HG02970 (cell line): Measurements from ENCODE around the gene KANK3.

ENCODE experiments used
- ATAC-seq: cut with Tn5 transposase; IDR thresholded peaks from one replicate; pipeline ENCODE4 v1.9.1; 2021; ENCODE audit warnings: mild to moderate bottlenecking, moderate library complexity, moderate number of reproducible peaks; ENCODE audit not compliant: unreplicated experiment, low FRiP score

The KANK3 gene

DNA sequence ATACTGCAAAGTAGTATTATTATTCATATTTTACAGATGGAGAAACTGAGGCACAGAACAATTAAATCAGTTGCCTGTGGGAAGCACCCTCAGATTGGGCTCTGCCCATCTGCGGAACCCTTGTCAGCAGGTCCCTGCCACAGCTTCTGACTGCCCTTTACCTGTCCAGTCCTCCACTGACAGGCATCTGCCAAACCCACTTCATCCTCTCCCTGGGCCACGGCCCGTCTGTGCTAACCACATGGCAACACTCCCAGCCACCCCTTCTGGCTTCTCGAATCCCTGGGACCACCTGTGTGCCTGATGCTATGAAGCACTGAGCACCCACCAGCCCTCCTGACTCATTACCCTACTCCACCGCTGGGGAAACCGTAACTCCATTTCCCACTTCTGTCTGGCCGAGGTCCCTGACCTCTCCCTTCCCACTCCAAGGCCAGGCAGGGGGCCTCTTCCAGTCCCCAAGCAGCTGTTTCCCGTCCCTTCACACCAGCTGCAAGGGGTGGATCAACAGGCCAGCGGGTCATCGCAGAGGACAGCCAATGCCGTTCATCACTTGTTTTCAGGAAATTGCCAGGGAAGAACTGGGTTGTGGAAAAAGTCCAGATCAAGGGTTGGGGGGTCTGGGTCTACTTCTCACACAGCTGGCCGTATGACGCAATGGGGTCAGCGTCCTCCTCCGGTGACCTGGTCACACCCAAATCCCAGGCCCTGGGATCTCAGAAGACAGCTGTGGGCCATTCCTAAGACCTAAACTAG is 2.5 kb downstream of the KANK3 start:
- ATAC-seq: no peak

DNA sequence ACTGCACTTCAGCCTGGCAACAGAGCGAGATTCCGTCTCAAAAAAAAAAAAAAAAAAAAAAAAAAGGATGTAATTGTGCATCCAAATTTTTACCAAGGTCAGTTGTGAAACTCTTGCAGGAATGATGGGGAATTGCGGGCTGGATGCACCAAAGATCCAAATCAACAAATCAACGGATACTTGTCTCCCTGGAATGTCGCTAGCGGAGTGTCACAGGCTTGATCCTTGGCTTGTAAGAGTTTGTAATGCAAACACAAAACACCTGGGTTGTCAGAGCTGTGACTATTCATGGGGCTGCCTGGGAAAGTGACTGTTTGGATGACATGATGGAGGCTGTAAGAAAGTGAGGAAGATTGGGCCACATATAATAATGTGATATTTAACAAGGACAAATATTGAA is 4.2 kb downstream of the KANK3 start:
- ATAC-seq: no peak

DNA sequence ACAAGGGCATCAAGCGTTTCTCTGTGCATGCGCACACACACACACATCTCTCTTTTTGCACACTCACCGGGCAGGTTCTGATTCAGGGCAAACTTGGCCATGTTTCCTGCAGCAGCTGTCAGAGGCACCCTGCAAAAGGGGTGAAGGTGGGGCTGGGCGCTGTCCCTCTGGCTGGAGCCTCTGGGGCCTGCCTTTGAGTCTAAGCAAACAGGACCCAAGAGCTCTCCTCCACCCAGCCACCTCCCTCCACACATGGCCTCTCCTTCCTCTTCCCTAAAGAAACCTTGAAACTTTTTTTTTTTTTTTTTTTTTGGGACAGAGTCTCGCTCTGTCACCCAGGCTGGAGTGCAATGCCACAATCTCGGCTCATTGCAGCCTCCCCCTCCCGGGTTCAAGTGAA is 5.3 kb downstream of the KANK3 start:
- no peak for ATAC-seq

DNA sequence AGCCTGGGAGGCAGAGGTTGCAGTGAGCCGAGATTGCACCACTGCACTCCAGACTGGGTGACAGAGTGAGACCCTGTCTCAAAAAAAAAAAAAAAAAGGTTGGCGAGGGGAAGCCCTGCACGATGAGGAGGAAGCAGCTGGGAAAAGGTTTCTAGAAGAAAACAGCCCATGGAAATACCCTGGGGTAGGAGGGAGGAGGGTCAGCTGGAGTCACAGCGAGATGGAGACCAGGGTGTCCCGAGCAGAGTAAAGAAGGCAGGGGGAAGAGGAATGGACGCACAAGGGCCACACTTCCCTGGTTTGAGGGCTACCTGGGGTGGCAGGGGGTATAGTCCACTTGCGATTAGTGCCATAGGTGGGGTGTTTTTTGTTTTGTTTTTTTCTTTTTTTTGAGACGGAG is 6.4 kb downstream of the KANK3 start:
- ATAC-seq: no peak

DNA sequence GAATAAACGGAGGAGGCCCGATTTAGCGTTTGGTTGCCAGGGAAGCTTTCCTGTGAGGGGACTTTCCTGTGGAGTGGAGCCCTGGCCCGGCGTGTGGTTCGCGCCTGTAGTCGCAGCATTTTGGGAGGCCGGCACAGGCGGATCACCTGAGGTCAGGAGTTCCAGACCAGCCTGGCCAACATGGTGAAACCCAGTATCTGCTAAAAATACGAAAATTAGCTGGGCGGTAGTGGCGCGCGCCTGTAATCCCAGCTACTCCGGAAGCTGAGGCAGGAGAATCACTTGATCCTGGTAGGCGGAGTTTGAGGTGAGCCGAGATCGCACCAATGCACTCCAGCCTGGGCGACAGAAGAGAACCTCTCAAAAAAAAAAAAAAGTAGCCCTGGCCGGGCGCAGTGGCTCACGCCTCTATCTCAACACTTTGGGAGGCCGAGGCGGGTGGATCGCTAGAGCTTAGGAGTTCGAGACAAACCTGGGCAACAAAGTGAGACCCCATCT is 6.9 kb downstream of the KANK3 start:
- no peak for ATAC-seq

DNA sequence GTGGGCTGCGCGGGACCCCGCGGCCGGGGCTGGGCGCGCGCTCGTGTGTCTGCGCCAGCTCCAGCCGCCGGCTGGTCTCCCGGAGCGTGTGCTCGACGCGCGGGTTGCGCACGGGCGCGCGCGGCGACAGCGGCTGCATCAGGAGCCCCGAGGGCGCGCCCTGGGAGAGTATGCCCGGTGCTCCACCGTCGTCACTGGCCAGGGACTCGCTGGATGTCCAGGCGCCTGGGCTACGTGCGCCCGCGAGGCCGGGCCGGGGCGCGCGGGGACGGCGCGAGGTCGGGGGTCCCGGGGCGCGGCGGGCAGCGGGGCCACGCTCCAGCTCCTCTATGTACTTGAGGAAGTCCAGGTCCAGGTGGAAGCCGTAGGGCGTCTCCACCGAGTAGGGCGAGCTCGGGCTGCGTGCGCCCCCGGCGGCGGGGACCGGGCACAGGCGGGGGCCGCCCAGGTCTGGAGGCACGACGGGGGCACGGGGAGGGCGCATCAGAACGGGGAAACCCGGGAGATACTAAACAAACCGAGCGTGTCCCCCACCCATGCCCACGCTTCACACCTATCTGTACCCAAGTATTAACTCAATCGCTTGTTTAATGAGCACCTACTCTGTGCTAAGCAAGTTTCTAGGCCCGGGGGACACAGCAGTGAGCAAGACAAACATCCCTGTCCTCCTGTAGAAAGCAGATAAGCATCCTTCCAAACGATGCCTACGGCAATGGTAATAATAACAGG is 7.6 kb downstream of the KANK3 start:
- no peak for ATAC-seq

DNA sequence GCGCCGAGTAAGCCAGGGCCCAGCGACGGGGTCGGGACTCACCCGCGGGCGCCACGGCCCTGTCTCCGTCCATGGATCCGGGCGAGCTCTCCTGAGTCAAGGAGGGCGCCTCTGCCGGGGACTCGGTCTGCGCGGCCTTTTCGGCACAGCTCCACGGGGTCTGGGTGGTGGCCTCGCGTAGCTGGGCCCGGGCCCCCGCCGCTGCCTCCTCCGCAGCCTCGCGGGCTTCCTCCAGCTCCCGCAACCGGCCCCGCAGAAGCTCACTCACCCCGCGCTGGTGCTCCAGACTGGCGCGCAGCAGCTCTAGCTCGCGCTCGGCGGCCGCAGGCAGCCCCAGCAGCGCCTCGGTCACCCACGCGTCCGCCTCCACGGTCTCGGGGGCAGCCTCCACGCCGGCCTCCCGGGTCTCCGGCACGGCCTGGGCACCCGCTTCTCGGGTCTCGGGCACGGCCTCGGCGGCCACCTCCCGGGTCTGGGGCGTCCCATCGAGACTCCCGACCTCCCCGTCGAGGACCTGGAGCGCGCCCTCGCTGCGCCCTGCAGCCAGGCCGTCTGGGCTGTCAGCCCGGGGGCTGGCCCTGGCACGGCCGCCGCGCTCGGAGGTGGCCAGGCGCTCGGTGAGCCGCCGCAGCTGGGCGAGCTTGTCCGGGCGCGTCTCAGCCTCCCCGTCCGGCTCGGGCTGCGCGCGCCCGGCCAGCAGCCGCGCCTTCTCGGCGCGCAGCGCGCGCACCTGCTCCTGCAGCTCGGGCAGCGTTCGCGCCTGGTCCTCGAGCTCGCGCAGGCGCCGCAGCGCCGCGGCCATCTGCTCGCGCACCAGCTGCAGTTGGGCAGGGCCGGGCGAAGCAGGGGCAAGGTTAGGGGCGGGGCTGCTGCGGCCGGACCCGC is 8.4 kb downstream of the KANK3 start:
- ATAC-seq: no peak

DNA sequence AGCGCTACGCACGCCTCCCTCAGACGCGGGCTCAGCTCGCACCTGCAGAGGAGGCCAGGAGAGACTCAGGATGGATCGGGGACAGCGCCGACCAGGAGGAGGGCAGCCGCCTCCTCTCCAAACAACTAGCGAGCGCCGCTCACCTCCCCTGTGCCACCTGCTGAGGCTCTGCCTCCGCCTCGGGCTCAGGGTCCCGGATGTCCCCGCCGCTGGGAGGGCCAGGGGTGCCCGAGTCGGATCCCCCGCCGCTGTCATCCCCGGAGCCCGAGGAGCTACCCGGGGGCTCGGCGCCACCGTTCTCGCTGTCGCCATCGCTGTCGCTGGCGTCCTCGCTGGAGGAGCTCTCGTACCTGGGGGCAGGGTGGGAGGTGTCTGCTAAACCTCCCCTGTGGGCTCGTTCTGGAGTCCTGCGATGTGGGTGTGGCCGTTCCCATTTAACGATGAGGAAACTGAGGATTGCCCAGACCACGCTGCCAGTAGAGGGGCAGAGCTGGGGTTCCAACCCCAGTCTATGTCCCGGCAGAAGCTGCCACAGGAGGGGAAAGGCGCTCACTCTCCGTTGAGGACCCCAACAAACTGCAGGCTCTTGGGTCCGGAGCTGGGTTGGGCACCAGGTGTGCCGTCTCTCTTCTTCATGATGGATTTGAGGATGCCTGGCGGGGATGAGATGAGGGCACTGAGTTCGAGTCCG is 9.2 kb downstream of the KANK3 start:
- no peak for ATAC-seq

DNA sequence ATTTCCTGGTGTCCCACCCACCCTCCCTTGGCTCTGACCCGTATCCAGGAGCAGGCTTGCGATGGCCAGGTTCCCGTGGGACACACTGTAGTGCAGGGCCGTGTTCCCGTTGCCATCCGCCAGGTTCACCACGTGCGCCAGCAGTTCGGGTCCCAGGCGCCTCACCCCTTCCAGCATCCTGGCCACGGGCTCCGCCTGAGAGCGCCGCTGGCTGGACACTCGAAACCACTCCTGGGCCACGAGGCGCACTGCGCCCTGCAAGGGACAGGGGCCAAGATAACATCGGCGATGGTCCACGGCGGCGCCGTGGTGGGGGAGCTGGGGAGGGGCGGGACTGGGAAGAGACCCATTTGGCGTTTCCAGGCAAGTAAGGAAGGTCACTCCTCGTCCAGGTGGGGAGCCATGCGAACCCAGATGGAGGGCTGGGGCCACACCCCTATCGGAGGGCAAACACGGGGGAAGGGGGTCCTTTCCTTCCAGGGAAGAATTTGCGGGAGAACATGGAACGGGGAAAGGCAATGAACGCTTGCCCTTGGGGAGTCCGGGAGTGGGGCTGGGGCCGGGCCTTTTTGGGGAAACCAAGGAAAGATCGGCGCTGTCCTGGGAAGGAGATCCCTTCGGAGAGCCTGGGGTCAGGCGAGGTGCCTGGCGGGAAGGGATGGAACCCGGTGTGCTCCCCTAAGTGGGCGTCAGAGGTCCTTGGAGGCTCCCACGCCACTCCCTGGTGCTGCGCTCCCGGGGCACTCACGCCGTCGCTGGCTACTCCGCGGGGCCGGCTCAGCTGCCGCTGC is 9.9 kb downstream of the KANK3 start:
- no peak for ATAC-seq

DNA sequence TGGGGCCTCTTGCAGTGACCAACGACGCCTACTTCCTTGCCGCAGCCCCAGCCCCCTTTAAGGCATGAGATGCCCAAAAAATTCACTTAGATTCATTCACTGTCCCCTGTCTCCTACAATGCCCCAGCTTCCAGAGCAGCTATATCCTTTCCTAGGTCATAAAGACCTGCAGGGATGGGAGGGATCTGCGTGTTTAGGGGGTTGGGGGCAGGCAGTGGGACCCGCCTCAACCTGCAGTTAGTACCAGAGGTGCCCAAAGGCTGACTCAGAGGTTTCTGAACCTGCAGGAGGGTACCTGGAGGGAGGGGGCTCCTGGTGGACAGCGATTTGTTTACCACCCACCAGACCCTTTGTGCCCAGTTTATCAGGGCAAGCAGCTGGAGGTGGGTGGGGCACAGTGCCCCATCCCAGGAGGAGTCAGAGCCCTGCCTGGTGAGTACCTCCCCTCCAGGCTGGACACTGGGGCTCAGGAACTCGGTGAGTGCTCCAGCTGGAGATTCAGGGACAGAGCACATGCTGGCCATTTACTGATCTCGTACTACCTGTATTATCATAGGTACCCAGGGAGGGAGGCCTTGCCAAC is 11.7 kb downstream of the KANK3 start:
- ATAC-seq: no peak

DNA sequence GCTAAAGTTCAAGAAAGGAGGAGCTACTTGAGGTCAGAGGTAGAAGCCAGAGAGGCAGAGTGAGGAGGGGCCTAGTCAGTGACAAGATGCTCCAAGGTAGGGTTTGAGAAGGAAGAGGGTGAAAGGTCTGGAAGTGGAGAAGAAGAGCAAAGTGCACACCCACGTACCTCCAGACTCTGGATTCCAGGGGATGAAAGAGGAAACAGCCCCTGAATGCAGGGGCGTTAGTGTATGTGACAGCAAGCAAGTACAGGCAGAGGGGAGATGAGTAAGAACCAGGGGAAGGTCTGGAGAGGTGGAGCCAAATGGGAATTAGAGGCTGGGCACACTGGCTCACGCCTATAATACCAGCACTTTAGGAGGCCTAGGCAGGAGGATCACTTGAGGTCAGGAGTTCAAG is 13.1 kb downstream of the KANK3 start:
- no peak for ATAC-seq

DNA sequence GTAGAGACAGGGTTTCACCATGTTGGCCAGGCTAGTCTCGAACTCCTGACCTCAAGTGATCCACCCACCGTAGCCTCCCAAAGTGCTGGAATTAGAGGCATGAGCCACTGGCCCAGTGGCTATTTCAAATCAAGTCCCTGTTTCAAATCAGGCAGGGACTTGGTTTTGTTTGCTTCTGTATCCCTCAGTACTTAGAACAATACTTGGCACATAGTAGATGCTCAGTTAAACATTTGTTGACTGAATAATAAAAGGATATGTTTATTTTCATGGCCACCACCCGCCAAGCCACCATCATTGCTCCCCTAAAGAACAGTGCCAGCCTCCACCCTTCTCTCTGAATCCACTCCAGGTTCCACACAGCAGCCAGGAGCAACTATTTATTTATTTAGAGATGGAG is 17.6 kb downstream of the KANK3 start:
- ATAC-seq: no peak

DNA sequence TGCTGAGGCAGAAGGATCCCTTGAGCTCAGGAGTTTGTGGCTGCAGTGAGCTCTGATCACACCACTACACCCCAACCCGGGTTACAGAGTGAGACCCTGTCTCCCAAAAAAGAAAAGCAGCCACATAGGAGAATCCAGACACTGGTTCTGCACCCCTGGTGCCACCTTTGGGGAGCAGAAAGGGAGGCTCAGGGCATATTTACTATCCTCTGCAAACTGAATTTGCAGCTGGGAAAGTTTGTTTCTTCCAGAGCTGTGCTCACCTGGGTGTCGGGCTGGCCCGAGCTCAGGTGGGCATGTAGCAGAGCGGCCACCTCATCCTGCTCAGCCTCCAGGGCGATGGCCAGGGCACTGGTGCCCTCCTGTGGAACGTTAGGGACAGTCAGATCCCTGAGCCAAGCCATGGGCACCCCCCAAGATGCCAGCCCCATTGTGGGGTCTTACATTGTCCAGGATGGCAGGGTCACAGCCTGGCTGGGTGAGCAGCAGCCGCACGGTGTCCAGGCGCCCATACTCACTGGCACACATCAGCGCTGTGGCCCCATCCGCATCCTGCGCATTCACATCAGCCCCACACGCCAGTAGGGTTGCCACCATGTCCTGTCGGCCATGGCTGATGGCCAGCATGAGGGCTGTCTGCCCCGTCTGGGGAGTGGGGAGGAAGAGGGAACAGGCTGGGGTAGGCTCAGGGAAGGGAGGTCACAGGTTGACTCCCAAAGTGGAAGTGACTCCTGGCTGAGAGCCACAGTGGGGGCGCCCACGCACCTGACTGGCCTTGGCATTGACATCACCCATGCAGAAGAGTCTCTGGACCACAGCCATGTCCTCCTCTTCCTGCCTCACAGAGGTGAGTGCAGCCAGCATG is 18.6 kb downstream of the KANK3 start:
- ATAC-seq: no peak

DNA sequence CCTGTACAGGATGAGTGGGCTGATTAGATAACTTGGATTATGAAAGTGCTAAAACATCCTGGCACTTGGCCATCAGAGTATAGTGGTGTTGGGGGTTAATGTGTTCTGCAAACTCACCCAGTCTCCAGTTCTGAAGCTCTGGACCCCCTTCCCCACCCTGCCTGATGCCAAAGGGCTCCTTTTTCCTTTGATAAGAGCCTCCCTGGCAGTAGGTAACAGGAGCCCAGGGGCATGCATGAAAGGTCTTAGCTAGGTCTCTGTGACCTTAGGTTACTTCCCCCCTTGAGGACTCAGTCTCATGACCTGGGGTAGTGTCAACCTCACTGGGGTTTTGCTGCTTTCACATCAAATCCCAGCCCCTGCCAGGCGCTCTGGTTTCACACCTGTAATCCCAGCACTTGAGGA is 19.3 kb downstream of the KANK3 start:
- no peak for ATAC-seq

DNA sequence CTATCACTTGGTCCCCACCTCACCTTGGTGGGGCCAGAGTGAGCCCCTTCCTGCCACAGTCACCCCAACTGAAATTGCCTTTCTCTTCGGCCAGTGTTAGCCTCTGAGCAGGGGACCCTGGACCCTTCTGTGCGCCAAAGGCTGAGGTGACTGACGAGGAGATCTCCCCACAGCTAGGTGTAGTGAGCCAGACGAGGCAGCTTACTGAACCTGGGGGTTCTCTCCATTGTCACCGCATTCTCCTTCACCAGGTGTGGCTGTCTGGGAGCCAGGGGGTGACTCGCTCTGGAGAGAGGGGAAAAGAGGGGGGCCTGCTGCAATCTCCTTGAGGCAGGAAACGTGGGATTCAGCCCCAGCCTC is 20.4 kb downstream of the KANK3 start:
- ATAC-seq: no peak

DNA sequence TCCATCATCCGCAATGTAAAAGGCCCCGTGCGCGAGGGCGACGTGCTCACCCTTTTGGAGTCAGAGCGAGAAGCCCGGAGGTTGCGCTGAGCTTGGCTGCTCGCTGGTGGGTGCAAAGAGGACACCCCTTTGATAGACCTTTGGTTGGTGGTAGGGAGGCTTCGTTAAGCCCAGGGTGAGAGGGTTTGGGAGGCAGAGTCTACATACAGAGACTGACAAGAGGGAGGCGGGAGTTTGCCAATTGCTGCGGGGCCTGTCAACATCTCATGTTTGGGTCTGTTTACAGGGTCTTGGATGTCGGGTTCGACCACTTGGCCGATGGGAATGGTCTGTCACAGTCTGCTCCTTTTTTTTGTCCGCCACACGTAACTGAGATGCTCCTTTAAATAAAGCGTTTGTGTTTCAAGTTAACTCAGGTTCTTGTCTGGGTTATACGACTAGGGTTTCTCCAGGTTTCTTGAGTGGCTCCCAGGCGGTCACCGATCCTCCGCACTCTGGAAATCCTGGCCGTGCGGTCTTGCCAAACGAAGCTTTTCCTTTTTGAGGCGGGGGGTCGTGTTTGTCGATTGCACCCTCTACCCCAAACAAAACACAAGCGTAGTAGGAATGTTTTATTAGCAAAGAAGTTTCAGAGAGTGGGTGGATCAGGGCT is 20.9 kb downstream of the KANK3 start:
- no peak for ATAC-seq

DNA sequence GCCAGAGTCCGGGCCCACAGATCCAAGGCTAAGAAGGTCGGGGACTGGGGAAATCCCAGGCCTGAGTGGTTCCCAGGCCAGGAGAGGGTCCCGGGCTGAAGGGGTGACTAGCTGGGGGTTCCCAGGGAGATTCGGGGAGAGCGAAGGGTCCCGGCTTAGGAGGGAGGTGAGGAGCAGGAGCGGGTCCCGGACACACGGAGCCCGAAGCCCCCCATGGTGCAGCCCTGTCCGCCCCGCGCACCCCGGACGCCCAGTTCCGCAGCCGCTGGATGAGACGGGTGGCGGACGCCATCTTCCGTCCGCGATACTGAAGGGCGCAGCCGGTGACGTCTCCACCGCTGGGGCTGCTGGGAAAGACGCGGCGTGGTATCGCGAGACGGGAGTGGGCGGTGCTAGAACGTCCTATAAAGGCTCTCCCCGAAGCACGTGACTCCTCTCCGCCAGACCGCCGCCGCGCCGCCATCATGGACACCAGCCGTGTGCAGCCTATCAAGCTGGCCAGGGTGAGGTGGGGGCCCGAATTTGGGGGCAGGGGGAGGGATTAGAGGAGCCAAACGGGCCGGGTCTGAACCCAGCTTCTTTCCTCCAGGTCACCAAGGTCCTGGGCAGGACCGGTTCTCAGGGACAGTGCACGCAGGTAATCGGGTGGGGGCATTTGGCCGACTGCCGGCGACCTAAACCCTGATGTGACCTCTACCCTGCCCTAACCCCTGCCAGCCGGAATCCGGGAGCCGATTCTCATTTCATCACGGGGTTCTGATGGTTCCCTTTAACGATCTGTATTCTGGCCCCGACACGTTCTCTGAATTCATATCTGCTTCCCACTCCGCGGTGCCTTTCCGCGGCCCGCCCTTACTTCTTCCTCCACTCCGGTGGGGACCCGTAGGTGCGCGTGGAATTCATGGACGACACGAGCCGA is 21.7 kb downstream of the KANK3 start, which contains the start of the genes NDUFA7 and RPS28:
Gene NDUFA7 (minus strand): TSS at position 309 of the 919 bp plus-strand sequence. CDS start 17 bp downstream, at position 292.
Gene RPS28 (plus strand): TSS at position 430 of the 919 bp plus-strand sequence. CDS start 35 bp downstream, at position 465.
- ATAC-seq: peak; percentile 94
